ENCODE data around the gene GTF2IRD1.
"Not testable (repeated sequence)": the region's sequence is repeated elsewhere in the genome, so short reads cannot be mapped to it uniquely, and the experiment has no call there.

The GTF2IRD1 gene

GRCh38 chr7:74554178-74554577 is 100.5 kb downstream of the GTF2IRD1 start:
- no peak for TF ChIP-seq CTCF (IDR thresholded peaks at IDR 0.05; ENCODE audit: insufficient read depth, low read depth, low read length, missing control alignments)
- H3K4me3 ChIP-seq (ENCODE audit: low read length) = no peak overlapping the region
- DNase-seq (ENCODE audit: low read depth) = peak; percentile 56

DNA sequence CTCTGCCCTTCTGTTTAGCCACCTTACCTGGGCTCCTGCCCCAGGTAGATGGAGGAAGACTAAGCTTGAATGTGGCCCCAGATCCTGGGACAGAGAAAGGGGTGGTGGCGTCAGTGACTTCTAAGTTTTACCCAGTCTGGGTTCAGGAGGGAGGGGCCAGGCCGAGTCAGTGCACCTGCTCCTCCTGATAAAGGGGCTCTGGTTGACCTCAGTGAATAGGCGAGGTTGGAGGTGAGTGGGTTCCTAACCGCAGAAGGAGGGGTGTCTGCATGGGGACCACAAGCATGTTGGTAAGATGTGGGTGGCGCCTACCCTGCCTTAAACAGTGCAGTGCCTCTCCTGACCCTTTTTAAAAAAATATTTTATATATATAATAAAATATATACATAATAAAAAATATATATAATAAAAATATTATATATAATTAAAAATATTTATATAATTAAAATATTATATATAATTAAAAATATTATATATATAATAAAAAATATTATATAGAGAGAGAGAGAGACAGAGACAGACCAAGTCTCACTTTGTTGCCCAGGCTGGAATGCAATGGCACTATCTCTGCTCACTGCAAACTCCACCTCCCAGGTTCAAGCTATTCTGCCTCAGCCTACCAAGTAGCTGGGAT is 106.5 kb downstream of the GTF2IRD1 start:
- no peak for TF ChIP-seq CTCF (IDR thresholded peaks at IDR 0.05; ENCODE audit: insufficient read depth, low read depth, low read length, missing control alignments)
- no peak for DNase-seq (ENCODE audit: low read depth)
- H3K4me3 ChIP-seq (ENCODE audit: low read length) = no peak overlapping the region

GRCh38 chr7:74561898-74562613 is 108.3 kb downstream of the GTF2IRD1 start:
- no peak for TF ChIP-seq CTCF (IDR thresholded peaks at IDR 0.05; ENCODE audit: insufficient read depth, low read depth, low read length, missing control alignments)
- no peak for DNase-seq (ENCODE audit: low read depth)
- H3K4me3 ChIP-seq (ENCODE audit: low read length) = no peak overlapping the region

DNA sequence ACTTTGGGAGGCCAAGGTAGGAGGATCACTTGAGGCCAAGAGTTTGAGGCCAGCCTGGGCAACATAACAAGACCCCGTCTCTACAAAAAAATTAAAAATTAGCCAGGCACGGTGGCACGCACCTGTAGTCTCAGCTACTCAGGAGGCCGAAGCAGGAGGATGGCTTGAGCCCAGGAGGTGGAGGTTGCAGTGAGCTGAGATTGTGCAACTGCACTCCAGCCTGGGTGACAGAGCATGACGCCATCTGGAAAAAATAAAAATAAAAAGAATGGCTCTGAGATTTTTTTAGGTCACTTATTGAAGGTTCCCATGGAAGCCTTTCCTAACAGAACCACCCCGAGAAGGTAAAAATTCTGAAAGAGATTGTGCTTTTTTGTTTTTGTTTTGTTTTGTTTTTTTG is 109.9 kb downstream of the GTF2IRD1 start:
- H3K4me3 ChIP-seq (ENCODE audit: low read length); DNase-seq (ENCODE audit: low read depth): not testable (repeated sequence)

DNA sequence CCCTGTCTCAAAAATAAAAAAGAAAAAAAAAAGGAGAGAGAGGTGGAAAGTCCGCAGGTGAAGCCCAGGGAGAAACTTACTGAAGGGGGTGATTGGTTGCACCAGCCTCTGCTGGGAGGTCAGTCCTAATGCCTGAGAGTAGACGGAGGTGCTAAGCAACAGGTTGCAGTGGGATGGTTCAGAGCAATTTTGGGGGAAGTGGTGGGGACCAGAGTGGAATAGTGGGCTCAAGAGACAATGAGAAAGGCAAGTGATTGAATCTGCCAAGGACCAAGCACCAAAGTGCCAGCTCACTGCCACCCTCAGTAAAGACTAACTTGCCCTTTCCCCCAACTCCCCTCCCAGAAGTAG is 113.6 kb downstream of the GTF2IRD1 start:
- no peak for TF ChIP-seq CTCF (IDR thresholded peaks at IDR 0.05; ENCODE audit: insufficient read depth, low read depth, low read length, missing control alignments)
- no peak overlapping the region for H3K4me3 ChIP-seq (ENCODE audit: low read length)
- no peak for DNase-seq (ENCODE audit: low read depth)

GRCh38 chr7:74568658-74569057 is 115.0 kb downstream of the GTF2IRD1 start:
- TF ChIP-seq CTCF (IDR thresholded peaks at IDR 0.05; ENCODE audit: insufficient read depth, low read depth, low read length, missing control alignments) = no peak
- DNase-seq (ENCODE audit: low read depth) = no peak

GRCh38 chr7:74569501-74570075 is 115.9 kb downstream of the GTF2IRD1 start:
- DNase-seq (ENCODE audit: low read depth) = no peak
- H3K4me3 ChIP-seq (ENCODE audit: low read length) = no peak overlapping the region
- TF ChIP-seq CTCF (IDR thresholded peaks at IDR 0.05; ENCODE audit: insufficient read depth, low read depth, low read length, missing control alignments) = no peak

More at GRCh38 chr7:74568658-74569057, 115.0 kb downstream of the GTF2IRD1 start:
- no peak overlapping the region for H3K4me3 ChIP-seq (ENCODE audit: low read length)

Measured in epithelial cell of esophagus (primary cell).